HCT116 (cell line): ENCODE measurements around the gene VRTN. TPM values are rescaled to one million over a fixed set of nuclear protein-coding genes. Genes with fewer than 3 reads are reported as not detected.
A peak's percentile ranks its signal among the peaks of the same experiment; 100 is the strongest.

ENCODE experiments used
- YY1 ChIP-seq: IDR thresholded peaks from 2 replicates; pipeline ENCODE4 v1.6.1; 2011; ENCODE audit warnings: low read length, low read depth, moderate library complexity, mild to moderate bottlenecking; ENCODE audit not compliant: insufficient replicate concordance; ENCODE audit errors: extremely low read depth
- ZFX ChIP-seq: fragments of 450-650 bp; IDR thresholded peaks from 2 replicates; pipeline ENCODE4 v1.6.1; 2017
- total RNA-seq: library from RNA; stranded (reverse); gene quantifications from one replicate; pipeline ENCODE4 v1.2.1, GENCODE V29; 2021; ENCODE audit not compliant: unreplicated experiment
- TF ChIP-seq, protein P1 (sequence below): IDR thresholded peaks from 2 replicates; pipeline ENCODE4 v1.6.1; 2012; ENCODE audit warnings: low read depth
- TF ChIP-seq, protein P2 (sequence below), 3 experiments: fragments of 200-600 bp in 1 of 3; sonication (generic) in 1 of 3; IDR thresholded peaks in 2 of 3; conservative IDR thresholded peaks in 1 of 3; 2 replicates each; pipeline ENCODE4 v1.5.1; 2012 to 2017; ENCODE audit warnings: low read depth in 2 of 3, low read length in 2 of 3, antibody characterized with exemption in 1 of 3, borderline replicate concordance in 1 of 3, control low read depth in 1 of 3, mild to moderate bottlenecking in 1 of 3, mixed read lengths in 1 of 3, mixed run types in 1 of 3, moderate library complexity in 1 of 3; ENCODE audit not compliant: insufficient read depth in 1 of 3
- TF ChIP-seq, protein P3 (sequence below): IDR thresholded peaks from 2 replicates; pipeline ENCODE4 v1.6.1; 2011; ENCODE audit warnings: mild to moderate bottlenecking, low read length, moderate library complexity; ENCODE audit not compliant: insufficient replicate concordance; ENCODE audit errors: extremely low read depth

Gene VRTN
- total RNA-seq, 1 experiment from 2014 or later: 0.10 TPM

DNA sequence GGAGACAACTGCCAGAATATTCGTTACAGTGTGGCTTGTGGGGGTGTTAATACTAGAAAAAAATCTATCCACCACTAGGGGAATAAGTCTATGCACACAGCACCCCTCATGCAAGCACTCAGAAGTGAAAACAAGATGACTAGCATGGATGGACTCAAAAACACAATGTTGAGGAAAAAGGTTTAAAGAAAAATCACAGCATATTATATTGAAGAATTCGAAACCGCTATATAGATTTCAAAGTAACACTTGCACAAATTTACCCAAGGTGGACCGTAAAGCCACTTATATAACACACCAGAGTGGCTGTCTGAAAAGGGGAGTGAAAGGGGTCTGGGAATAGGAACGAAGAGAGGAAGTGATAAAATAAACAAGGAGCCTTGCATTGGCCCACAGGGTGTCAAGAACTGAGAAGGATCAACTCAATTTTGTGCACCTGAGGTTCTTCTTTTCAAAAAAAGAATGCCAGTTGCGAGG, 46.1 kb upstream of the VRTN start (continued):
- TF ChIP-seq, protein P1, sequence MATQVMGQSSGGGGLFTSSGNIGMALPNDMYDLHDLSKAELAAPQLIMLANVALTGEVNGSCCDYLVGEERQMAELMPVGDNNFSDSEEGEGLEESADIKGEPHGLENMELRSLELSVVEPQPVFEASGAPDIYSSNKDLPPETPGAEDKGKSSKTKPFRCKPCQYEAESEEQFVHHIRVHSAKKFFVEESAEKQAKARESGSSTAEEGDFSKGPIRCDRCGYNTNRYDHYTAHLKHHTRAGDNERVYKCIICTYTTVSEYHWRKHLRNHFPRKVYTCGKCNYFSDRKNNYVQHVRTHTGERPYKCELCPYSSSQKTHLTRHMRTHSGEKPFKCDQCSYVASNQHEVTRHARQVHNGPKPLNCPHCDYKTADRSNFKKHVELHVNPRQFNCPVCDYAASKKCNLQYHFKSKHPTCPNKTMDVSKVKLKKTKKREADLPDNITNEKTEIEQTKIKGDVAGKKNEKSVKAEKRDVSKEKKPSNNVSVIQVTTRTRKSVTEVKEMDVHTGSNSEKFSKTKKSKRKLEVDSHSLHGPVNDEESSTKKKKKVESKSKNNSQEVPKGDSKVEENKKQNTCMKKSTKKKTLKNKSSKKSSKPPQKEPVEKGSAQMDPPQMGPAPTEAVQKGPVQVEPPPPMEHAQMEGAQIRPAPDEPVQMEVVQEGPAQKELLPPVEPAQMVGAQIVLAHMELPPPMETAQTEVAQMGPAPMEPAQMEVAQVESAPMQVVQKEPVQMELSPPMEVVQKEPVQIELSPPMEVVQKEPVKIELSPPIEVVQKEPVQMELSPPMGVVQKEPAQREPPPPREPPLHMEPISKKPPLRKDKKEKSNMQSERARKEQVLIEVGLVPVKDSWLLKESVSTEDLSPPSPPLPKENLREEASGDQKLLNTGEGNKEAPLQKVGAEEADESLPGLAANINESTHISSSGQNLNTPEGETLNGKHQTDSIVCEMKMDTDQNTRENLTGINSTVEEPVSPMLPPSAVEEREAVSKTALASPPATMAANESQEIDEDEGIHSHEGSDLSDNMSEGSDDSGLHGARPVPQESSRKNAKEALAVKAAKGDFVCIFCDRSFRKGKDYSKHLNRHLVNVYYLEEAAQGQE: no peak
- TF ChIP-seq ZFX: no peak
- TF ChIP-seq, protein P2, sequence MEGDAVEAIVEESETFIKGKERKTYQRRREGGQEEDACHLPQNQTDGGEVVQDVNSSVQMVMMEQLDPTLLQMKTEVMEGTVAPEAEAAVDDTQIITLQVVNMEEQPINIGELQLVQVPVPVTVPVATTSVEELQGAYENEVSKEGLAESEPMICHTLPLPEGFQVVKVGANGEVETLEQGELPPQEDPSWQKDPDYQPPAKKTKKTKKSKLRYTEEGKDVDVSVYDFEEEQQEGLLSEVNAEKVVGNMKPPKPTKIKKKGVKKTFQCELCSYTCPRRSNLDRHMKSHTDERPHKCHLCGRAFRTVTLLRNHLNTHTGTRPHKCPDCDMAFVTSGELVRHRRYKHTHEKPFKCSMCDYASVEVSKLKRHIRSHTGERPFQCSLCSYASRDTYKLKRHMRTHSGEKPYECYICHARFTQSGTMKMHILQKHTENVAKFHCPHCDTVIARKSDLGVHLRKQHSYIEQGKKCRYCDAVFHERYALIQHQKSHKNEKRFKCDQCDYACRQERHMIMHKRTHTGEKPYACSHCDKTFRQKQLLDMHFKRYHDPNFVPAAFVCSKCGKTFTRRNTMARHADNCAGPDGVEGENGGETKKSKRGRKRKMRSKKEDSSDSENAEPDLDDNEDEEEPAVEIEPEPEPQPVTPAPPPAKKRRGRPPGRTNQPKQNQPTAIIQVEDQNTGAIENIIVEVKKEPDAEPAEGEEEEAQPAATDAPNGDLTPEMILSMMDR (IDR thresholded peaks at IDR 0.05 in 2 of 3, conservative IDR thresholded peaks at IDR 0.05 in 1 of 3; ENCODE audit: borderline replicate concordance in 1 of 3, insufficient read depth in 1 of 3, low read depth in 2 of 3, low read length in 2 of 3): peak in 2 of 3 experiments; percentile 48 to 64; a peak in 5 of 6 replicates
- no peak for TF ChIP-seq YY1
- TF ChIP-seq, protein P3, sequence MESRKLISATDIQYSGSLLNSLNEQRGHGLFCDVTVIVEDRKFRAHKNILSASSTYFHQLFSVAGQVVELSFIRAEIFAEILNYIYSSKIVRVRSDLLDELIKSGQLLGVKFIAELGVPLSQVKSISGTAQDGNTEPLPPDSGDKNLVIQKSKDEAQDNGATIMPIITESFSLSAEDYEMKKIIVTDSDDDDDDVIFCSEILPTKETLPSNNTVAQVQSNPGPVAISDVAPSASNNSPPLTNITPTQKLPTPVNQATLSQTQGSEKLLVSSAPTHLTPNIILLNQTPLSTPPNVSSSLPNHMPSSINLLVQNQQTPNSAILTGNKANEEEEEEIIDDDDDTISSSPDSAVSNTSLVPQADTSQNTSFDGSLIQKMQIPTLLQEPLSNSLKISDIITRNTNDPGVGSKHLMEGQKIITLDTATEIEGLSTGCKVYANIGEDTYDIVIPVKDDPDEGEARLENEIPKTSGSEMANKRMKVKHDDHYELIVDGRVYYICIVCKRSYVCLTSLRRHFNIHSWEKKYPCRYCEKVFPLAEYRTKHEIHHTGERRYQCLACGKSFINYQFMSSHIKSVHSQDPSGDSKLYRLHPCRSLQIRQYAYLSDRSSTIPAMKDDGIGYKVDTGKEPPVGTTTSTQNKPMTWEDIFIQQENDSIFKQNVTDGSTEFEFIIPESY: no peak
